NCI-H2227 treated with DMSO at 0.1 percent for 48 hours (cell line): ENCODE data around the gene CCND2.
"Not testable (repeated sequence)": the region's sequence is repeated elsewhere in the genome, so short reads cannot be mapped to it uniquely, and the experiment has no call there.

Experiments used
- DNase-seq: peaks from one replicate; lab custom pipeline; 2025; lab: John Stamatoyannopoulos, UW

The CCND2 gene

DNA sequence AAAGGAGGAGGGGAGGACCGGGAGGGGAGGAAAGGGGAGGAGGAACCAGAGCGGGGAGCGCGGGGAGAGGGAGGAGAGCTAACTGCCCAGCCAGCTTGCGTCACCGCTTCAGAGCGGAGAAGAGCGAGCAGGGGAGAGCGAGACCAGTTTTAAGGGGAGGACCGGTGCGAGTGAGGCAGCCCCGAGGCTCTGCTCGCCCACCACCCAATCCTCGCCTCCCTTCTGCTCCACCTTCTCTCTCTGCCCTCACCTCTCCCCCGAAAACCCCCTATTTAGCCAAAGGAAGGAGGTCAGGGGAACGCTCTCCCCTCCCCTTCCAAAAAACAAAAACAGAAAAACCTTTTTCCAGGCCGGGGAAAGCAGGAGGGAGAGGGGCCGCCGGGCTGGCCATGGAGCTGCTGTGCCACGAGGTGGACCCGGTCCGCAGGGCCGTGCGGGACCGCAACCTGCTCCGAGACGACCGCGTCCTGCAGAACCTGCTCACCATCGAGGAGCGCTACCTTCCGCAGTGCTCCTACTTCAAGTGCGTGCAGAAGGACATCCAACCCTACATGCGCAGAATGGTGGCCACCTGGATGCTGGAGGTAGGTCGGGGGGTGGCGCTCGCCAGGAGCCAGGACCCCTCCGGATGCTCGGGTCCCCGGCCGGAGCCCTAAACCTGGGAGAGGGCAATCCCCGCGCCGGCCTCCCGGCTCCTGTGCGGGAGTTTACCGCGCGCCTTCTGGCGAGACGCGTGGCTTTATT, at the start of gene CCND2:
TSS of gene CCND2 (plus strand) at position 111 of the 744 bp plus-strand sequence. CDS start at position 390, 279 bp downstream.
- DNase-seq = peak; percentile 5

DNA sequence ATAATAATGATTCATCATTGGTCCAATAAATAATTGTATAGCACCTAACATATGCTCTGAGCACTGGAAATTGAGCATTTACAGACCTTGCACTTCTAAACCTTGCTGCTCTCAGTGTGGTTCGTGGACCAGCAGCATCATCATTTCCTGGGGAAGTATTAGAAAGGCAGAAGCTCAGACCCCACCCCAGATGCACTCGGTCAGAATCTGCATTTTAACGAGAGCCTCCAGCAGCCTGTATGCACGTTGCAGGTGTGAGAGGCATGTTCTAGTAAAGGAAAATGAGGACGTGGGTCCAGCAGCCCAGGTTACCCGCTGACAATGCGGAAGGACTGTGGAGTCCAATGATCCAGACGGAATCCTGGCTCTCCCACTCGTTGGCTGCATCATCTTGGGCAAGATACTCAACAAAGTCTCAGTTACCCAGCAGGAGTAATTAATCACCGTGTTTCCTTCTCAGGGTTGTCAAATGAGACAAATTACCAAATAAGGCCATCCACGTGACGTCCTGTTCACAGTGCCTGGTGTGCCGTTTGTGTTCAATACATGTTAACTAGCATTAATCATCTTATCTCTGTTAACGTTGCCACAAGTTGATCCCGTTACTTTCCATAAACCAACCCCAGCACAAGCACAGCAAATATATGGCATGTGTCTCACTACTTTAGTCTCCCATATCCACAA, 49.2 kb upstream of the CCND2 start:
- no peak for DNase-seq

DNA sequence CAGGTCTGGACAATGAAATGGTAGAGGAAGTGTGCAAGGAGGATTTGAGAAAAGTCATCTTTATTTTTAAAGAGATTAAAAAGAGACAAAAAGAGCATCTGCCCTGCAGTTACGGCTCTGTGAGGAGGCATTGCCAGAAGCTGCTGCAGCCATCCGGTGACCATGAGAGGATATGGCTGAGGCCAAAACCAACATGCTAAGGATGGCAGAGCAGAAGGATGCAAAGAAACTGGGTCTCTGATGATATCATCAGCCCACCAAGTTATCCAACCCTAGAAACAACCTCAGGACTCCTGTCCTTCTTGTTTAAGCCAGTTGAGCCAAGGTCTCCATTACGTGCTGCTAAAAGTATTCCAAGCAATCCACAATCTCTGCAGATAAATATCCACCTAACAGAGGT, 48.0 kb upstream of the CCND2 start:
- DNase-seq = no peak

DNA sequence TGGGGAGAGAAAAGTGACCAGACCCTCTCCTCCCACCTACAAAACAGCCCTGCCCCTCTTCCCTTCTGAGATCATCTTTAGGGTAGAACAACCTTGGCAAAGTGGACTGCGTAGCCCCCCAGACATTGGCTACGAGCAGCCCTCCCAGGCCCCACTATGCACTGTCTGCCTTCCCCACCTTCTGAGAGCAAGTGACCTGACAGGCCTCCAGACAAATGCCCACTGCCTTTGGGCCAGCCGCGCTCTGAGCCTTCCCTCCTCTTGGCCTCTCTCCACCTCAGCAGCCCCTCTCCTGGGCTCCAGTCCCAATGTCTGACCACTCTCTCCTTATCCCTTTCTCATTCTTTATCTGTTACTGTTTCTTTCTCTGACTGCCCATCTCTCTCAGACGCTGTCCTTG, 46.5 kb upstream of the CCND2 start:
- DNase-seq = no peak

DNA sequence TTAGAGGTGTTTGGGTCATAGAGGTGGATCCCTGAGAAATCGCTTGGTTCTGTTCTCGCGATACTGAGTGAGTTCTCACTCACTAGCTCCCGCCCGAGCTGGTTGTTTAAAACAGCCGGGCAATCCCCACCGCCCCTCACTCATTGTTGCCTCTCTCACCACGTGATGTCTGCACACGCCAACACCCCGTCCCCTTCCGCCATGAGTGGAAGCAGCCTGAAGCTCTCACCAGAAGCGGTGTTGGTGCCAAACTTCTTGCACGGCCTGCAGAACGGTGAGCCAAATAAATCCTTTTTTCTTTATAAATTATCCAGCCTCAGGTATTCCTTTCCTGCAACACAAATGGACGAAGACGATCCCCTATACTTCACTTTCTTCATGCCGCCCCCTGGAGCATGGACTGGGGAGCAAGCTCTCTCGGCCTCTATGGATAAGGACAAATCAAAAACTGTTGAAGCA, 45.4 kb upstream of the CCND2 start:
- no peak for DNase-seq

DNA sequence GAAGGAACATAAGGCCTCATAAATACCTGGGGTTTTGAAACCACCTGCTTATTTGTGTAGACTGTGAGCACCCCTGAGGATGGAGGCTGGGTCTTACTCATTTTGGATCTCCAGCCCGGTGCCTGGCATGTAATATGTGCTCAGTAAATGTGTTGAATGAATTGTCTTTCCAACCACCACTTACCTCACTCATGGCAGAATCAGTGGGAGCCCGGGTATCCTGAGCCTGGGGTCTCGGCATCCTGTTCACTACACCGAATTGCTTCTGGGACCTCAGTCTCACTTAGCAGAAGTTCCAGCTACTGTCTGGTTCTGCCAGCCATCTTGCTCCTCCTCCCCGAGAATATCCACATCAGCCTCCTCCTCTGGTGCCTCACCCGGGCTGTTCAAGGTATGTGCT, 43.0 kb upstream of the CCND2 start:
- no peak for DNase-seq

DNA sequence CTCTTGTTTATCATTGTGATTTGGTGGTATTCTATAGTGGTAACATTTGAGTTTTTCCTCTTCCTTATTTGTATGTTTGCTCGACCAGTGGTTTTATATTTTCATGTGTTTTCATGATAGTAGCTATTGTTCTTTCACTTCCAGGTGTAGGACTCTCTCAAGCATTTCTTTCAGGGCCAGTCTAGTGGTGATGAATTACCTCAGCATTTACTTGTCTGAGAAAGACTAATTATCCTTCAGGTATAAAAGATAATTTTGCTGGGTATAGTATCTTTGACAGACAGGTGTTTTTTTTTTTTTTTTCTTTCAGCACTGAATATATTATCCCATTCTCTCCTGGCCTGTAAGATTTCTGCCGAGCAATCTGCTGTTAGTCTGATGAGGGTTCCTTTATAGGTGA, 35.0 kb upstream of the CCND2 start:
- no peak for DNase-seq

DNA sequence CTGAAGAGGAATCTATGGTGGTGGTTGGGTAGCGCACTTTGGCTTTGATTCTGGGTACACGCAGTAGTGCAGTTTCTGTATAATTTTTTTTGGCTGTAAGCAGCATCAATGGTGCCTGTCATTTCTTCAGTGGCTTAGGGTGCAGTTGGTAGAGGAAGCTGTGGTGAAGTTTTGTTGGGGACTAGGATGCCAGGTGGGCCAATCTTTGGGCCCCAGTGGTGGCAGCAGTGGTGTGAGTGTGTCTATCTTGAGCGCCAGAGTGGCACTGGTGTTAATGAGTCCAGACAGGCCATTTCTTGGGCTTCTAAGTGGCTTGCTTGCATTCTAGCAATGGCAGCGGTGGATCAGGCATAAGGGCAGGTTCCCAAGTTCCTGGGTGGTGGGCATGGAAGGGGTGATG, 33.8 kb upstream of the CCND2 start:
- DNase-seq = no peak

DNA sequence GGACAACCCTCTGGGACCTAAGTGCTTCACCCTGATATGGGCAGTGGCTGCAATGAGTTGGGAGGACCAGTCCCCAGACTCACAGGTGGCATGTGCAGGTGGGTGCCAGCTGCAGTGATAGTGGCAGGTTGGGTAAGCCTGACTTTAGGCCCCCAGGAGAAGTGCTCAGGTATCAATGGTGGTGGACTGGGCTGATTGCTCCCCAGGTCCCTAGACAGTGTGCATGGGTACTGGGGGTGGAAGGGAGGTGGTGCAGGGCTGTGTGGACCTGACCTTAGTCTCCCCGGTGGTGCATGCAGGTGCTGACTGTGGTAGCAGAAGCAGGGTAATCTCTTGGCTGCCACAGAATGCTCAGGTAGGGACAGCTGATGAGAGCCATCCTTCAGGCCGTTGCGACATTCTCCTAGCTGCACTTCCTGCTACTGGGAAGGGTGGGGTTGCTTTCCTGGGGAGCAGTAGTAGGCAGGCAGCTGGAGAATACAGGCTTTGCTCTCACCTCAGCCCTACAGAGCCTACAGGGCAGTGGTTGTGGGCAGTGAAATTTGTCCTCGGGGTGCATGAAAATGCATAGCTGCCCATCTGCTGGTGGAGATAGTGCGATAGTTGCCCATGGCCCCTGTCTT, 33.3 kb upstream of the CCND2 start:
- no peak for DNase-seq

DNA sequence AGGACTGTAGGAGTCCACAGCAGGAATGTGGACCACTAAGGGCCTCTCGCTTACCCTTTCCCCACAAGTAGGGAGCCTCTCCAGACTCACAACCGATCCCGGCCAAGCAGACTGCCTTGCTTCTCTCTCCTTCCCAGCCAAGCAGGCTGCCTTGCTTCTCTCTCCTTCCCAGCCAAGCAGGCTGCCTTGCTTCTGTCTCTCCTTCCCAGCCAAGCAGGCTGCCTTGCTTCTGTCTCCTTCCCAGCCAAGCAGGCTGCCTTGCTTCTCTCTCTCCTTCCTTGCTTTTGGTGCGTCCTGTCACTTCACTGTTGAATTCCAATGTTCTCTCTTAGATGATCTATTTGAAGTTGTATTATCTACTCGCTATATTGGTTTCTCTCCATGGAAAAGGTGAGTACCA, 32.6 kb upstream of the CCND2 start:
- no peak for DNase-seq

DNA sequence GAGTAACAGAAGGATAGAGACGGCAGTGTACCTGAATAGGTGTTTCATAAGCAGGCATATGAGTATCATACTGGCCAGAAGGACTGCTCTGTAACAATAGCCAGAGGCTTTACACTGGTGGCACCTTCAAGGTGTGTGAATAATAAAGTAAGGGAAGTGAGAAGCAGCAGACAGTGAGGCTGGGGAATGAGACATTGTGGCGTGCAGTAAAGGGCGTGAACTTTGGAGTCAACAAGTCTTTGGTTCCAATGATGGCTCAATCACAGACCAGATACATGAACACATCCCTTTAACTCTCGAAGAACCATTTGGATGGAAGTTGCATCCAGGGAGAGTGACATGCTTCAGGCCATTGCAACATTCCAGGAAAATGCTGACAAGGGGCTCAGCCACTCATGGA, 32.0 kb upstream of the CCND2 start:
- no peak for DNase-seq

DNA sequence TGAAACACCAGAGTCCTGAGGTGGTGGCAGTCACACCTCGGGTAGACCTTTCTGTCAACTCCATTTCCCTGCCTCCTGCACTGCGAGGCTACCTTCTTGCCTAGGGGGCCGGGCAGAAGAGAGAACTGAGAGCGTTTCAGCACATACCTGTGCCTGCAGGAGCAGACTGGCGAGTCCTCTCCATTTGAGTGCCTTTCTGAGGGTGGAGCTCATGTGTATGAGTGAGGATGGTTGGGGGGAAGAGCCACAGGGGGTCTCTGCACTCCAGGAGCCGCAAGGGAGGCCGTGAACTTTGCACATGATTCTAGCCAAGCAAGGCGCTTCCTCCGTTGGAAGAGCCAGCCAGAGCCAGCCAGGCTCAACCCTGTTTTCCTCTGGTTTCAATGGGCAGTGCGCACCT, 31.0 kb upstream of the CCND2 start:
- no peak for DNase-seq

DNA sequence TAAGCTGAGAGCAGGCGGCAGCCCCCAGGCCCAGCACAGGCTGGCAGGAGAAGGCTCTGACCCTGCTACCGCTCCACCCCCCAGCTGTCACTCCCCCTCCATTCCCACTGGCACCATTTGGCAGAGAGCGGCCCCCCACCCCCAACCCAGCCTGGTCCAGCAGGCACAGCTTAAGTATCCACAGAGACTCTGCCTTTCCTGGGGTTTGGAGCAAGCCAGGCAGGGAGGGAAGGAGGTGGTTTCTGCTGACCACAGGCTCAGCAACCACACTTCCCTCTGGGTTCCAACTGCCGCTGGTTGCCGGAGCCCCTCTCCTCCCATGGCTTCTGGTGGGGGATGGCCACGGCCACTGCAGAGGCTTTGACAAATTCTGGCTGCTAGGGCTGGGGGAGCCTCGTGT, 30.5 kb upstream of the CCND2 start:
- no peak for DNase-seq

DNA sequence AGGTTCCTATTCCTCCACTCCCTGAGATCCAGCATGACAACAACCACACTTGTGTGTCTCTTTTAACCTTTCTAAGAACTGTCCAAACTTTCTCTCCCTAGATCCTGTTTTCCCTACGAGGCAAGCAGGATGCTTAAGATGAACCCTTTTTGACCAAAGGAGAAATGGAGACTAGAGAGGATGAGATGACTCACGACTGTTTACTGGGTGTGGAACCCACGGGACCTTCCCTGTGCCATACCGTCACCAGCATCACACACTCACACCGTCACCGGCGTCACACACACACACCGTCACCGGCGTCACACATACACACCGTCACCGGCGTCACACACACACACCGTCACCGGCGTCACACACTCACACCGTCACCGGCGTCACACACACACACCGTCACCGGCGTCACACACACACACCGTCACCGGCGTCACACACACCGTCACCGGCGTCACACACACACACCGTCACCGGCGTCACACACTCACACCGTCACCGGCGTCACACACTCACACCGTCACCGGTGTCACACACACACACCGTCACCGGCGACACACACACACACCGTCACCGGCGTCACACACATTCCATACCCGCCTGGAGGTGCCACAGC, 30.0 kb upstream of the CCND2 start:
- not testable (repeated sequence) for DNase-seq

DNA sequence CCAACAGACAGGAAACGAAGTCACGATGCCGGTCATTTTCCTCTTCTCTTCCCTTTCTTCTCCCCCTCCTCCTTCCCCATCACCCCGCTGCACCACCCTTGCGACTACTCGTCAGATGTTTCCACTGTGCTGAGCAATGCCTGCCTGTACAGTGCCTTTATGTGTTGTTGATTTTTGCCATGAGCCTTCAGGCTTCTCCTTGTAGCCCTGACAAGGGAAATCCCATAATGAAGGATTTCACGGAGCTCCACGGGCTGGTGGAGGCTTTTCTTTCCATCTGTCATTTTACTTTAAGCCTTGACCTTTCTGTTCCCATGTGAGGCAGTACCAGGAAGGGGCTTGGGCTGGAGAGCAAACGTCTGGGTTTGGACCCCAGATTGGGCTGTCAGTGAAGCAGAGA, 28.7 kb upstream of the CCND2 start:
- no peak for DNase-seq

DNA sequence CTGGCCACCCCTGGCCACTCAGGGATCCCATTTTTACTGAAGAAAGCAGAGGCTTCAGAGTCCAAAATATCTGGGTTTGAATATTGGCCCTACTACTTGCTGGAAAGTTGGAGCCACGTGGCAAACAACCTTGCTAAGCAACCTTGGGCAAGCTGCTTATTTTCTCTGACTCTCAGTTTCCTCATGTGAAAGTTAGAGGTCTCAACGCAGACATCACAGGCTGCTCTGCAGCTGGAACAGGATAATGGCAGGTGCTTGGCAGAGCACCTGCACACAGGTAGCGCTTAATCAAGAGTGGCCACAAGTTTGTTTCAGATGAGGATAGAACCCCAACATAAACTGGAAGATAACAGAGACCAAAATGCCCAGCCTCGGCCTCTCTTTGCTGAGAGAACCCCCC, 28.1 kb upstream of the CCND2 start:
- no peak for DNase-seq

DNA sequence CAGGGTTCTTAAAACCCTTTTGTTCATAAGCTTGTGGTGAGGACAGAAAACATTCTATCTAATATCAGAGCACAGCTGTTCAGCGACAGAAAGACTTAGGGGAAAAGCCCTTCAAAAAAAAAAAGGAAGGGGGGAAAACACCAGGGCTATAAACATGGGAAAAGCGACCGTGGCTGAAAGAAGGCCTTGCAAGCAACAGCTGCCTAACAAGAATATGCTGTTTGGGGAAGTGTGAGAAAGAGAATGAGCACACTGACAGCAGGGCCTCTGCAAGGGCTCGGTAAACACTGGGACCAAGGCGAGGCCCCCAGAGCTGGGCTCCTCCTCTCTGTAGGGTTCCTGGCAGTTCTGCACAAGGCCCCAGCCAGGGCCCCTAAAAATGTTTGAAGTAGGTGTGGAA, 27.4 kb upstream of the CCND2 start:
- DNase-seq = no peak

DNA sequence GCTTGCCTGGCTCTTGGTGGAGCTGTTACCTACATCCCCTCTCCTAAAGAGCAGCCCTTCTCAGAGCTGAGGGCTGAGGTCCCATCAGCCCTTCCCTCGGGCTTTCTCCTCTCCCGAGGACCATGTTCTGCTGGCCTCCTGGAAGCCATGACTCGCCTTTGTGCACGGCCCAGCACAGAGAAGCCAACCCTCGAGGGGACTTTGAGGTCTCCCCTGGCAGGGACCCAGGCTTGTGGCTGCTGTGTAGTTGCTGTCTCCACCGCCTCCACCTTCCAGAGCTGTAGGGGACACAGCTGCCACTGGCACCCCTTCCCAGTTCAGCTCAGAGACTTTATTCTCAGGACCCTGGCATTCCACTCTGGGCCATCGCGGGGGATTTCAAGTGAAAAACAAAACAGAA, 22.9 kb upstream of the CCND2 start:
- DNase-seq = no peak

DNA sequence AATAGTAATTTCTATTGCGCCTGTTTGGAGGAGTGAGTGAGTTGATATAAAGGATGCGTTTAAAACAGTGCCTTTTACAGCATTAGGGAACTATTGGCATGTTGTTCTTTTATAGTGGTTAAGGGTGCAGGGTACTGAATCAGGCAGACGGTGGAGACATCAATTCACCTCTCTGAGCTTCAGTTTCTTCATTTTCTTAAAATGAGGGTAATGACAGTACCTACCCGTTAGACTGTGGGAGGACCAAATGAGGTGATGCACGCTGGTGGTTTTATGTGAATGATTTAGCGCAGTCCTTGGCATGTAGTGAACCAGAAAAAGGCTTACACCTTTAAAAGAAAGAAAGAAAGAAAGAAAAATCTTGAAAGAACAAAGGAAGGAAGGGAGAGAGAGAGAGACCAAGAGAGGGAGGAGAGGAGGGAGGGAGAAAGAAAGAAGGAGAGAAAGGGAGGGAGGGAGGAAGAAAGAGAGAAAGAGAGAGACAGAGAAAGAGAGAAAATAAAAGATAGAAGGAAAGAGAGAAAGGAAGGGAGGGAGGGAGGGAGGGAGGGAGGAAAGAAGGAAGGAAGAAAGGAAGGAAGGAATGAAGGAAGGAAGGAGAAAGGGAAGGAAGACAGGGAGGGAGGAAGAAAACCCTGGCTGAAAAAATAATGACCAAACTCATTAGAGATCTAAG, 22.2 kb upstream of the CCND2 start:
- no peak for DNase-seq

DNA sequence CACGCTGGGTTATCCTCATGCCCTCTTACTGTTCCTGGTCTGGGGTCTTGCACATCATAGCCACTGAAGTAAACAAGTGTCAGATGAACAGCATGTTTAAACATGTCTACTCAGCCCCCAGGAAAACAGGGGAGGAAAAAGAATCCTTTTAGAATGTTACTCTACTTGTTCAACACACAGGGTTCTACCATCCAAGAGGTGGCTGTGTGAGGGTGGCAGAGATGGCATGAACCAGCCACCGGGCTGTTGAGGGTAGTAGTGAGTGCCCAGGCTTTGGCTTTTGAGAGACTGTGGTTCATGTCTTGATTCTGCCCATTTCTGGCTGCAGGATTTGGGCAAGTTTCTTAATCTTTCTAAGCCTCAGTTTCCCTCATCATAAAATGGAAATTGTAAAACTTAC, 21.6 kb upstream of the CCND2 start:
- no peak for DNase-seq

DNA sequence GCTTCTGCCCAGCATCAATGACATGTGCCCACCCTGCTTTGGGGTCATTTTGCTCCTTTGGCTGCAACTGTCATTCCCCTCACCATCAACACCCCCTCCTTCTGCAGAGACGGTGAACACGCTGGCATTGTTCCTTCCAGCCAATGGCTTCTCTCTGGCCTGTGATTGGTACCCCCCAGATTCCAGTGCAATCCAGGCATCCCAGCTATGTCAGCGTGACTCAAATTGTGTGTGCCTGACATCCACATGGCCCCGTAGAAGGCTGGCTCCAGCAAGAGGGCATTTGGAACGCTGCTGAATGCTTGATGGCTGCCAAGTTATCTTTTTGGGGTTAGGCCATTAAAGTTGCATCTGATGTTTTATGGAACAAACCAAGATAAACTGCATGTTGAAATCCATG, 21.0 kb upstream of the CCND2 start:
- DNase-seq = no peak
